Measurements from ENCODE around the gene NUPR2.
"Not testable (repeated sequence)": the region's sequence is repeated elsewhere in the genome, so short reads cannot be mapped to it uniquely, and the experiment has no call there.

The NUPR2 gene

GRCh38 chr7:56066376-56066775 lies 49.8 kb downstream of the NUPR2 start:
- not testable (repeated sequence) for H3K23ac ChIP-seq (ENCODE audit: low read length in 2 of 2); DNase-seq; H3K27me3 ChIP-seq (ENCODE audit: control insufficient read depth in 1 of 2, insufficient read depth in 1 of 2, low read length in 2 of 2); H2AK5ac ChIP-seq (ENCODE audit: low read length, severe bottlenecking); H3K4ac ChIP-seq (ENCODE audit: low read depth in 1 of 2, low read length in 2 of 2); H3K14ac ChIP-seq (ENCODE audit: low read length in 2 of 2); H4K8ac ChIP-seq (ENCODE audit: low read length); H3K4me2 ChIP-seq (ENCODE audit: low read length, poor library complexity, severe bottlenecking); H3K27ac ChIP-seq (ENCODE audit: low read length, poor library complexity, severe bottlenecking); H2BK5ac ChIP-seq (ENCODE audit: low read depth, low read length, poor library complexity, severe bottlenecking); H3K4me1 ChIP-seq (ENCODE audit: control insufficient read depth, insufficient read depth, low read depth, low read length); H3K4me3 ChIP-seq (ENCODE audit: insufficient read depth in 1 of 2, low read depth in 1 of 2, low read length in 2 of 2); H2AFZ ChIP-seq (ENCODE audit: low read depth, low read length); H3K9me3 ChIP-seq (ENCODE audit: control insufficient read depth, low read length); H2BK12ac ChIP-seq (ENCODE audit: low read length in 2 of 2); H2BK15ac ChIP-seq (ENCODE audit: low read depth, poor library complexity, severe bottlenecking); H3K9ac ChIP-seq (ENCODE audit: low read length); H3K18ac ChIP-seq (ENCODE audit: low read depth in 1 of 2, low read length in 2 of 2); H4K91ac ChIP-seq (ENCODE audit: low read length); H2BK120ac ChIP-seq (ENCODE audit: low read depth, low read length)
- Histone ChIP-seq H3K79me1 (replicated peaks; ENCODE audit: low read length, poor library complexity, severe bottlenecking) (peaks cover 14% of the 10 kb centered on the region), H3K36me3 (ENCODE audit: control insufficient read depth in 1 of 2, insufficient read depth in 2 of 2, low read depth in 1 of 2, low read length in 2 of 2) (peaks cover 19 to 60% of the 10 kb centered on the region in 2 experiments)
- WGBS = 97% methylated on average over 13 of the region's 13 CpGs

All from mesenchymal stem cell (in vitro differentiated cells and primary cell).